ENCODE data around the gene DAB2. TPM values are rescaled to one million over a fixed set of nuclear protein-coding genes. Genes with fewer than 3 reads are reported as not detected.

Gene DAB2
- total RNA-seq, 1 experiment from 2014 or later: 30.1 TPM

- Histone ChIP-seq H3K9me3 (ENCODE audit: low read depth, low read length, poor library complexity, severe bottlenecking) (no peaks in the 10 kb centered on the region), H3K36me3 (ENCODE audit: insufficient read depth, low read length, poor library complexity, severe bottlenecking) (no peaks in the 10 kb centered on the region), H3K27me3 (replicated peaks; ENCODE audit: insufficient read depth, low read depth, low read length, poor library complexity) (no peaks in the 10 kb centered on the region), H3K27ac (ENCODE audit: low read depth, low read length, poor library complexity, severe bottlenecking) (no peak overlapping the region), H3K4me3 (ENCODE audit: low read depth, low read length, poor library complexity, severe bottlenecking) (no peak overlapping the region), H3K4me1 (ENCODE audit: insufficient read depth, low read length, poor library complexity, severe bottlenecking) (no peaks in the 10 kb centered on the region)
- ChIA-PET POLR2A (ENCODE audit: low non-redundant PET) (no interaction called here), CTCF (no interaction called here)
- BruUV-seq (replicated peaks): no TSS peak
- DNase-seq (ENCODE audit: low spot score): no peak
- intact Hi-C loops (cut with micrococcal nuclease; ENCODE audit: unreplicated experiment): no loop called here
- TF ChIP-seq, protein P1, sequence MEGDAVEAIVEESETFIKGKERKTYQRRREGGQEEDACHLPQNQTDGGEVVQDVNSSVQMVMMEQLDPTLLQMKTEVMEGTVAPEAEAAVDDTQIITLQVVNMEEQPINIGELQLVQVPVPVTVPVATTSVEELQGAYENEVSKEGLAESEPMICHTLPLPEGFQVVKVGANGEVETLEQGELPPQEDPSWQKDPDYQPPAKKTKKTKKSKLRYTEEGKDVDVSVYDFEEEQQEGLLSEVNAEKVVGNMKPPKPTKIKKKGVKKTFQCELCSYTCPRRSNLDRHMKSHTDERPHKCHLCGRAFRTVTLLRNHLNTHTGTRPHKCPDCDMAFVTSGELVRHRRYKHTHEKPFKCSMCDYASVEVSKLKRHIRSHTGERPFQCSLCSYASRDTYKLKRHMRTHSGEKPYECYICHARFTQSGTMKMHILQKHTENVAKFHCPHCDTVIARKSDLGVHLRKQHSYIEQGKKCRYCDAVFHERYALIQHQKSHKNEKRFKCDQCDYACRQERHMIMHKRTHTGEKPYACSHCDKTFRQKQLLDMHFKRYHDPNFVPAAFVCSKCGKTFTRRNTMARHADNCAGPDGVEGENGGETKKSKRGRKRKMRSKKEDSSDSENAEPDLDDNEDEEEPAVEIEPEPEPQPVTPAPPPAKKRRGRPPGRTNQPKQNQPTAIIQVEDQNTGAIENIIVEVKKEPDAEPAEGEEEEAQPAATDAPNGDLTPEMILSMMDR (conservative IDR thresholded peaks at IDR 0.05; ENCODE audit: low read depth, low read length): no peak
Measured at GRCh38 chr5:39439582-39440162, 14.9 kb upstream of the DAB2 start.

- no peaks in the 10 kb centered on the region for H3K9me3 ChIP-seq (ENCODE audit: low read depth, low read length, poor library complexity, severe bottlenecking)
- ChIA-PET CTCF (no interaction called here), POLR2A (ENCODE audit: low non-redundant PET) (no interaction called here)
- DNase-seq (ENCODE audit: low spot score): no peak
- no peaks in the 10 kb centered on the region for H3K4me1 ChIP-seq (ENCODE audit: insufficient read depth, low read length, poor library complexity, severe bottlenecking)
- no peaks in the 10 kb centered on the region for H3K36me3 ChIP-seq (ENCODE audit: insufficient read depth, low read length, poor library complexity, severe bottlenecking)
- TF ChIP-seq EZH2 (IDR thresholded peaks at IDR 0.05; ENCODE audit: borderline replicate concordance, low read depth, low read length, poor library complexity, severe bottlenecking): no peak
- TF ChIP-seq, protein P1 (conservative IDR thresholded peaks at IDR 0.05; ENCODE audit: low read depth, low read length): no peak
- H3K27me3 ChIP-seq (replicated peaks; ENCODE audit: insufficient read depth, low read depth, low read length, poor library complexity): no peaks in the 10 kb centered on the region
- intact Hi-C loops (cut with micrococcal nuclease; ENCODE audit: unreplicated experiment): no loop called here
- no TSS peak for BruUV-seq (replicated peaks)
- H3K27ac ChIP-seq (ENCODE audit: low read depth, low read length, poor library complexity, severe bottlenecking): no peak overlapping the region
- H3K4me3 ChIP-seq (ENCODE audit: low read depth, low read length, poor library complexity, severe bottlenecking): no peak overlapping the region
Measured at GRCh38 chr5:39437467-39437866, 12.7 kb upstream of the DAB2 start.

GRCh38 chr5:39433848-39434247, 9.1 kb upstream of the DAB2 start:
- Histone ChIP-seq H3K4me3 (ENCODE audit: low read depth, low read length, poor library complexity, severe bottlenecking) (no peak overlapping the region), H3K36me3 (ENCODE audit: insufficient read depth, low read length, poor library complexity, severe bottlenecking) (no peaks in the 10 kb centered on the region), H3K27me3 (replicated peaks; ENCODE audit: insufficient read depth, low read depth, low read length, poor library complexity) (no peaks in the 10 kb centered on the region), H3K27ac (ENCODE audit: low read depth, low read length, poor library complexity, severe bottlenecking) (no peak overlapping the region), H3K9me3 (ENCODE audit: low read depth, low read length, poor library complexity, severe bottlenecking) (no peaks in the 10 kb centered on the region), H3K4me1 (ENCODE audit: insufficient read depth, low read length, poor library complexity, severe bottlenecking) (no peaks in the 10 kb centered on the region)
- ChIA-PET POLR2A (ENCODE audit: low non-redundant PET) (no interaction called here), CTCF (no interaction called here)
- no peak for DNase-seq (ENCODE audit: low spot score)
- BruUV-seq (replicated peaks): no TSS peak
- TF ChIP-seq, protein P1 (conservative IDR thresholded peaks at IDR 0.05; ENCODE audit: low read depth, low read length): no peak
- TF ChIP-seq EZH2 (IDR thresholded peaks at IDR 0.05; ENCODE audit: borderline replicate concordance, low read depth, low read length, poor library complexity, severe bottlenecking): no peak
- intact Hi-C loops (cut with micrococcal nuclease; ENCODE audit: unreplicated experiment): no loop called here
